Measurements from ENCODE around the gene APOBEC4. TPM values are rescaled to one million over a fixed set of nuclear protein-coding genes. Genes with fewer than 3 reads are reported as not detected.
A peak's percentile ranks its signal among the peaks of the same experiment; 100 is the strongest.

Gene APOBEC4
- polyA plus RNA-seq, 1 experiment, result not detected

- DNase-seq (ENCODE audit: low read depth, low spot score), result no peak
- H3K4me3 ChIP-seq (ENCODE audit: low read depth, low read length), result no peak overlapping the region
- no peak for TF ChIP-seq CTCF (IDR thresholded peaks at IDR 0.05; ENCODE audit: low read depth, low read length)
- POLR2A ChIA-PET, result no interaction called here
- no peaks in the 10 kb centered on the region for H3K9me3 ChIP-seq (ENCODE audit: control insufficient read depth, insufficient read depth, low read length)
- H3K27ac ChIP-seq (ENCODE audit: low read depth, low read length), result no peak overlapping the region
- CTCF ChIA-PET, result interaction anchor here (1.1 to 1.7 kb wide), 2 partner anchors 13 to 274 kb away, joined by 3 to 7 read pairs; no protein-coding TSS in a partner anchor
- no peaks in the 10 kb centered on the region for H3K27me3 ChIP-seq (ENCODE audit: control insufficient read depth, insufficient read depth, low read length)
Observed at GRCh38 chr1:183642166-183642565, 10.9 kb downstream of the APOBEC4 start.

- Histone ChIP-seq H3K4me3 (ENCODE audit: low read depth, low read length) (no peak overlapping the region), H3K27ac (ENCODE audit: low read depth, low read length) (no peak overlapping the region), H3K27me3 (ENCODE audit: control insufficient read depth, insufficient read depth, low read length) (no peaks in the 10 kb centered on the region), H3K9me3 (ENCODE audit: control insufficient read depth, insufficient read depth, low read length) (no peaks in the 10 kb centered on the region)
- CTCF ChIA-PET, result interaction anchor here (0.6 to 1.8 kb wide), 2 partner anchors 276 to 691 kb away, joined by 3 to 4 read pairs; no protein-coding TSS in a partner anchor
- POLR2A ChIA-PET, result no interaction called here
- no peak for DNase-seq (ENCODE audit: low read depth, low spot score)
- TF ChIP-seq CTCF (IDR thresholded peaks at IDR 0.05; ENCODE audit: low read depth, low read length), result no peak
Observed at GRCh38 chr1:183640193-183640592, 12.9 kb downstream of the APOBEC4 start.

- Histone ChIP-seq H3K9me3 (ENCODE audit: control insufficient read depth, insufficient read depth, low read length) (no peaks in the 10 kb centered on the region), H3K4me3 (ENCODE audit: low read depth, low read length) (no peak overlapping the region), H3K27ac (ENCODE audit: low read depth, low read length) (no peak overlapping the region), H3K27me3 (ENCODE audit: control insufficient read depth, insufficient read depth, low read length) (no peaks in the 10 kb centered on the region)
- no peak for DNase-seq (ENCODE audit: low read depth, low spot score)
- ChIA-PET CTCF (interaction anchor here (0.6 to 2.3 kb wide), 5 partner anchors 11 to 341 kb away, joined by 3 to 19 read pairs (median 4); no protein-coding TSS in a partner anchor), POLR2A (no interaction called here)
- TF ChIP-seq CTCF (IDR thresholded peaks at IDR 0.05; ENCODE audit: low read depth, low read length), result no peak
Observed at GRCh38 chr1:183638649-183639387, 14.3 kb downstream of the APOBEC4 start.

GRCh38 chr1:183636783-183637182, 16.3 kb downstream of the APOBEC4 start:
- CTCF ChIA-PET, result interaction anchor here (1.0 to 2.3 kb wide), 2 partner anchors 19 to 279 kb away, joined by 3 to 19 read pairs; no protein-coding TSS in a partner anchor
- peak overlapping the region; percentile 89 for H3K4me3 ChIP-seq (ENCODE audit: low read depth, low read length)
- no peaks in the 10 kb centered on the region for H3K27me3 ChIP-seq (ENCODE audit: control insufficient read depth, insufficient read depth, low read length)
- POLR2A ChIA-PET, result no interaction called here
- H3K9me3 ChIP-seq (ENCODE audit: control insufficient read depth, insufficient read depth, low read length), result no peaks in the 10 kb centered on the region
- TF ChIP-seq CTCF (IDR thresholded peaks at IDR 0.05; ENCODE audit: low read depth, low read length), result no peak
- no peak overlapping the region for H3K27ac ChIP-seq (ENCODE audit: low read depth, low read length)
- DNase-seq (ENCODE audit: low read depth, low spot score), result no peak

GRCh38 chr1:183636334-183636682, 16.8 kb downstream of the APOBEC4 start:
- no peak for TF ChIP-seq CTCF (IDR thresholded peaks at IDR 0.05; ENCODE audit: low read depth, low read length)
- Histone ChIP-seq H3K27me3 (ENCODE audit: control insufficient read depth, insufficient read depth, low read length) (no peaks in the 10 kb centered on the region), H3K9me3 (ENCODE audit: control insufficient read depth, insufficient read depth, low read length) (no peaks in the 10 kb centered on the region), H3K4me3 (ENCODE audit: low read depth, low read length) (peak overlapping the region; percentile 89), H3K27ac (ENCODE audit: low read depth, low read length) (no peak overlapping the region)
- POLR2A ChIA-PET, result interaction anchor here (0.6 to 1.2 kb wide), 3 partner anchors 11 to 279 kb away, joined by 3 read pairs; partner anchors contain the start of gene RGL1
- CTCF ChIA-PET, result no interaction called here
- DNase-seq (ENCODE audit: low read depth, low spot score), result no peak
